Endothelial cell of umbilical vein (primary cell): ENCODE results near the gene GRID2. TPM values are rescaled to one million over a fixed set of nuclear protein-coding genes. Genes with fewer than 3 reads are reported as not detected.

Experiments used
- BruUV-seq: library from RNA; stranded (reverse); fragments of 400-500 nt; replicated peaks from 2 replicates; lab custom pipeline; 2021; lab: Mats Ljungman, UMichigan
- CTCF ChIA-PET: fragments of 300-600, 350-600 bp; sonication (Branson Sonifier 250); formaldehyde crosslinking; loops from one replicate; lab custom pipeline; 2021; ENCODE audit warnings: antibody characterized with exemption, inconsistent platforms; lab: Charles Lee
- POLR2A ChIA-PET: fragments of 300-600, 350-600 bp; sonication (Branson Sonifier 250); formaldehyde crosslinking; loops from one replicate; lab custom pipeline; 2021; ENCODE audit warnings: antibody characterized with exemption, inconsistent platforms; lab: Charles Lee
- DNase-seq: peaks from one replicate; pipeline ENCODE4 v3.0.0-alpha.2; 2011; ENCODE audit warnings: low read depth, low spot score
- FAIRE-seq: peaks from 2 replicates; lab custom pipeline; 2011; peaks lifted over from hg19 to GRCh38; lab: Jason Lieb, UNC
- H2AFZ ChIP-seq: 2 replicates; pipeline ENCODE4 v1.6.0; 2012; ENCODE audit warnings: low read depth, low read length, control low read depth, inconsistent platforms
- H3K27ac ChIP-seq: 2 replicates; pipeline ENCODE4 v1.5.1; 2011; ENCODE audit warnings: low read depth, mild to moderate bottlenecking, control low read depth, low read length, moderate library complexity; ENCODE audit not compliant: insufficient read depth
- H3K27me3 ChIP-seq, 2 experiments: 2 replicates each; pipeline versions ENCODE4 v1.6.0 to v1.6.1; 2011; ENCODE audit warnings: low read length in 2 of 2, mixed read lengths in 1 of 2; ENCODE audit not compliant: control insufficient read depth in 2 of 2, insufficient read depth in 2 of 2
- H3K36me3 ChIP-seq, 2 experiments: 2 replicates in 1 of 2; 3 replicates in 1 of 2; pipeline ENCODE4 v1.5.1; 2011; ENCODE audit warnings: low read length in 2 of 2, mild to moderate bottlenecking in 1 of 2, moderate library complexity in 1 of 2; ENCODE audit not compliant: control insufficient read depth in 2 of 2, insufficient read depth in 2 of 2; ENCODE audit errors: extremely low read depth in 1 of 2
- H3K4me1 ChIP-seq: 3 replicates; pipeline ENCODE4 v1.5.1; 2011; ENCODE audit warnings: mild to moderate bottlenecking, low read length; ENCODE audit not compliant: control insufficient read depth, insufficient read depth; ENCODE audit errors: extremely low read depth
- H3K4me2 ChIP-seq: 2 replicates; pipeline ENCODE4 v1.6.1; 2011; ENCODE audit warnings: low read length, control low read depth, mixed read lengths; ENCODE audit not compliant: insufficient read depth
- H3K4me3 ChIP-seq, 3 experiments: fragments of 200-600 bp in 1 of 3; sonication (generic), shearing (Covaris generic) in 1 of 3; replicated peaks in 1 of 3; 2 replicates each; pipeline ENCODE4 v1.5.1; 2011 to 2016; ENCODE audit warnings: control low read depth in 3 of 3, low read length in 3 of 3, mild to moderate bottlenecking in 2 of 3, inconsistent platforms in 1 of 3, low read depth in 1 of 3, moderate library complexity in 1 of 3; ENCODE audit not compliant: insufficient read depth in 1 of 3
- H3K79me2 ChIP-seq: 2 replicates; pipeline ENCODE4 v1.6.0; 2012; ENCODE audit warnings: low read length, inconsistent platforms; ENCODE audit not compliant: control insufficient read depth, insufficient read depth
- H3K9ac ChIP-seq: replicated peaks from 2 replicates; pipeline ENCODE3; 2011; ENCODE audit warnings: low read length, control low read depth; ENCODE audit not compliant: insufficient read depth; ENCODE audit errors: extremely low read depth
- H3K9me1 ChIP-seq: replicated peaks from 3 replicates; pipeline ENCODE4 v1.6.0; 2011; ENCODE audit warnings: mild to moderate bottlenecking, low read length; ENCODE audit not compliant: control insufficient read depth, insufficient read depth; ENCODE audit errors: extremely low read depth
- H3K9me3 ChIP-seq: replicated peaks from 2 replicates; pipeline ENCODE4 v1.5.1; 2012; ENCODE audit warnings: low read length, inconsistent platforms; ENCODE audit not compliant: control insufficient read depth, insufficient read depth
- H4K20me1 ChIP-seq: replicated peaks from 2 replicates; pipeline ENCODE3; 2011; ENCODE audit warnings: mild to moderate bottlenecking, low read length; ENCODE audit not compliant: control insufficient read depth, insufficient read depth; ENCODE audit errors: extremely low read depth
- EZH2 ChIP-seq: IDR thresholded peaks from 2 replicates; pipeline ENCODE4 v1.6.1; 2012; ENCODE audit warnings: borderline replicate concordance, low read depth, mild to moderate bottlenecking, moderate library complexity, low read length, inconsistent platforms; ENCODE audit not compliant: severe bottlenecking
- FOS ChIP-seq: IDR thresholded peaks from 2 replicates; pipeline ENCODE4 v1.6.1; 2011; ENCODE audit warnings: mild to moderate bottlenecking, low read length, moderate library complexity, borderline replicate concordance; ENCODE audit not compliant: insufficient read depth
- GATA2 ChIP-seq: IDR thresholded peaks from 2 replicates; pipeline ENCODE4 v1.7.0; 2011; ENCODE audit warnings: low read depth, mild to moderate bottlenecking, moderate library complexity, mixed read lengths, low read length; ENCODE audit not compliant: insufficient read length, insufficient read depth
- JUN ChIP-seq: IDR thresholded peaks from 2 replicates; pipeline ENCODE4 v1.6.1; 2011; ENCODE audit warnings: borderline replicate concordance, low read depth; ENCODE audit not compliant: insufficient read length, insufficient read depth
- MYC ChIP-seq: IDR thresholded peaks from one replicate; pipeline ENCODE4 v1.6.1; 2011; ENCODE audit warnings: mild to moderate bottlenecking, low read depth, low read length
- POLR2A ChIP-seq: IDR thresholded peaks from 2 replicates; pipeline ENCODE4 v1.6.1; 2012; ENCODE audit warnings: low read depth, mild to moderate bottlenecking, control low read depth, low read length
- POLR2AphosphoS5 ChIP-seq: IDR thresholded peaks from 2 replicates; pipeline ENCODE4 v1.6.1; 2012; ENCODE audit warnings: low read depth, mild to moderate bottlenecking, control low read depth, low read length, moderate library complexity; ENCODE audit not compliant: insufficient read depth
- dilution Hi-C: fragments of 300-500 bp; cut with MboI; formaldehyde crosslinking; loops from one replicate; pipeline ENCODE4 v1.15.0; 2019; ENCODE audit warnings: low sequenced_read_pairs; ENCODE audit not compliant: extremely low pct_ligation_motif_present
- intact Hi-C: fragments of 100-400 bp; cut with micrococcal nuclease; formaldehyde crosslinking; loops from one replicate; pipeline ENCODE4 v1.10.0; 2022
- polyA plus RNA-seq, 4 experiments: library from polyadenylated mRNA; depleted of rRNA in 3 of 4; stranded (reverse) in 3 of 4; unstranded in 1 of 4; fragments of >200 nt; gene quantifications; 2 replicates each; pipeline versions ENCODE4 v1.2.1 to v1.2.3, GENCODE V29; 2011 to 2012; ENCODE audit warnings: missing spikeins in 1 of 4
- total RNA-seq: library from RNA; stranded (reverse); gene quantifications from 2 replicates; pipeline ENCODE4 v1.2.3, GENCODE V29; 2021
- TF ChIP-seq, protein P1 (sequence below): IDR thresholded peaks from 2 replicates; pipeline ENCODE4 v1.6.1; 2011; ENCODE audit not compliant: insufficient read depth, insufficient read length
- TF ChIP-seq, protein P2 (sequence below), 2 donors: IDR thresholded peaks; 1 replicate in 1 of 2; 2 replicates in 1 of 2; pipeline ENCODE4 v1.5.1; 2011; ENCODE audit warnings: low read length in 2 of 2, mild to moderate bottlenecking in 2 of 2, moderate library complexity in 2 of 2, control low read depth in 1 of 2, inconsistent platforms in 1 of 2, low read depth in 1 of 2; ENCODE audit not compliant: insufficient read depth in 1 of 2; ENCODE audit errors: extremely low read depth in 1 of 2

The GRID2 gene
- total and polyA plus RNA-seq, 2 donors (not counting 3 experiments of a cell fraction or from before 2014, with no cell fraction given), result not detected

DNA sequence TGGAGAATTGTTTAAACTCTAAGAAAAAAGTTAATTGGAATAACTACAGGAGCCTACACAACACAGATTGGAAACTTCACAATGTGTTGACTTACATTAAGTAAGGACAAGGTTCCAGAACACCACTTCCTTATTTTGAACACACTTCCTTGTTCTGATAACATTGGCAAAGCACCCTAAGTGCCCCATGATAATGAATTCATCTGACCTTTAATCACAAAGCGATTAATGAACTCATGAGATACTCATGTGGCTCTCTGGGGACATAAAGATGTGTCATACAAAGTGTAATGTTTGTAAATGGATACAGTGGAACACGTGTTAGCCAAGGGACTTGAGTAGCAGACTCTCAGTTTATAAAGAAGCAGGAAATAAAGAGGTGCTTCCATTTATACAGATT, 1455.7 kb downstream of the GRID2 start:
- no peaks in the 10 kb centered on the region for H3K27me3 ChIP-seq
- intact Hi-C loops, result no loop called here
- DNase-seq (no peak), FAIRE-seq (no peak)
- no peak overlapping the region for H3K4me2 ChIP-seq
- H3K9ac ChIP-seq, result no peak overlapping the region
- no peaks in the 10 kb centered on the region for H3K9me3 ChIP-seq
- ChIA-PET CTCF (no interaction called here), POLR2A (no interaction called here)
- H3K9me1 ChIP-seq, result no peaks in the 10 kb centered on the region
- H2AFZ ChIP-seq, result no peak overlapping the region
- no peak overlapping the region for H3K4me3 ChIP-seq
- dilution Hi-C loops, result no loop called here
- no peaks in the 10 kb centered on the region for H3K36me3 ChIP-seq
- no TSS peak for BruUV-seq
- no peak overlapping the region for H3K27ac ChIP-seq
- H4K20me1 ChIP-seq, result no peaks in the 10 kb centered on the region
- TF ChIP-seq POLR2A (no peak), MYC (no peak), GATA2 (no peak), JUN (no peak), EZH2 (no peak), POLR2AphosphoS5 (no peak), FOS (no peak)
- TF ChIP-seq, protein P1, sequence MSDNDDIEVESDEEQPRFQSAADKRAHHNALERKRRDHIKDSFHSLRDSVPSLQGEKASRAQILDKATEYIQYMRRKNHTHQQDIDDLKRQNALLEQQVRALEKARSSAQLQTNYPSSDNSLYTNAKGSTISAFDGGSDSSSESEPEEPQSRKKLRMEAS, result no peak
- TF ChIP-seq, protein P2, sequence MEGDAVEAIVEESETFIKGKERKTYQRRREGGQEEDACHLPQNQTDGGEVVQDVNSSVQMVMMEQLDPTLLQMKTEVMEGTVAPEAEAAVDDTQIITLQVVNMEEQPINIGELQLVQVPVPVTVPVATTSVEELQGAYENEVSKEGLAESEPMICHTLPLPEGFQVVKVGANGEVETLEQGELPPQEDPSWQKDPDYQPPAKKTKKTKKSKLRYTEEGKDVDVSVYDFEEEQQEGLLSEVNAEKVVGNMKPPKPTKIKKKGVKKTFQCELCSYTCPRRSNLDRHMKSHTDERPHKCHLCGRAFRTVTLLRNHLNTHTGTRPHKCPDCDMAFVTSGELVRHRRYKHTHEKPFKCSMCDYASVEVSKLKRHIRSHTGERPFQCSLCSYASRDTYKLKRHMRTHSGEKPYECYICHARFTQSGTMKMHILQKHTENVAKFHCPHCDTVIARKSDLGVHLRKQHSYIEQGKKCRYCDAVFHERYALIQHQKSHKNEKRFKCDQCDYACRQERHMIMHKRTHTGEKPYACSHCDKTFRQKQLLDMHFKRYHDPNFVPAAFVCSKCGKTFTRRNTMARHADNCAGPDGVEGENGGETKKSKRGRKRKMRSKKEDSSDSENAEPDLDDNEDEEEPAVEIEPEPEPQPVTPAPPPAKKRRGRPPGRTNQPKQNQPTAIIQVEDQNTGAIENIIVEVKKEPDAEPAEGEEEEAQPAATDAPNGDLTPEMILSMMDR (IDR thresholded peaks at IDR 0.05; ENCODE audit: extremely low read depth in 1 of 2, insufficient read depth in 1 of 2, low read depth in 1 of 2, low read length in 2 of 2), result no peak
- no peaks in the 10 kb centered on the region for H3K4me1 ChIP-seq
- no peaks in the 10 kb centered on the region for H3K79me2 ChIP-seq
